H1 (cell line): ENCODE measurements around the gene AKR1C8. TPM values are rescaled to one million over a fixed set of nuclear protein-coding genes. Genes with fewer than 3 reads are reported as not detected.

Source experiments
- BRCA1 ChIP-seq: IDR thresholded peaks from 2 replicates; pipeline ENCODE4 v1.6.1; 2012; ENCODE audit warnings: low read depth, low read length, improper control_type of control experiment
- CTBP2 ChIP-seq: IDR thresholded peaks from 2 replicates; pipeline ENCODE4 v1.7.0; 2011; ENCODE audit warnings: borderline replicate concordance, mild to moderate bottlenecking, moderate library complexity, mixed read lengths, low read length; ENCODE audit not compliant: insufficient read depth, insufficient read length
- KDM4A ChIP-seq: IDR thresholded peaks from one replicate; pipeline ENCODE4 v1.7.1; 2012; ENCODE audit warnings: low read depth, mild to moderate bottlenecking, moderate library complexity, low read length, inconsistent platforms; ENCODE audit not compliant: severe bottlenecking
- RNF2 ChIP-seq: fragments of 200-900, 300-1000 bp; sonication (generic); IDR thresholded peaks from 2 replicates; pipeline ENCODE4 v1.7.1; 2016; ENCODE audit warnings: borderline replicate concordance, low read depth, mild to moderate bottlenecking, antibody characterized with exemption, low read length; ENCODE audit not compliant: poor library complexity, severe bottlenecking; ENCODE audit errors: missing control alignments
- TCF12 ChIP-seq: IDR thresholded peaks from 2 replicates; pipeline ENCODE4 v1.6.1; 2011; ENCODE audit warnings: low read depth, mild to moderate bottlenecking, low read length
- ZNF274 ChIP-seq: IDR thresholded peaks from 2 replicates; pipeline ENCODE4 v1.7.0; 2012; ENCODE audit warnings: low read length, borderline replicate concordance; ENCODE audit errors: extremely low read depth
- polyA plus RNA-seq, 7 experiments: library from polyadenylated mRNA; depleted of rRNA in 3 of 7; stranded (reverse) in 5 of 7; unstranded in 2 of 7; fragments of >200 nt in 5 of 7; fragments of 200-250 nt in 2 of 7; gene quantifications; 1 replicate in 5 of 7; 2 replicates in 1 of 7; 4 replicates in 1 of 7; pipeline versions ENCODE4 v1.2.1 to v1.2.3, GENCODE V29; 2011 to 2013; ENCODE audit warnings: missing spikeins in 2 of 7, mixed read lengths in 2 of 7
- total RNA-seq: library from RNA; stranded (reverse); fragmentation: NEBNext Ultra II Directional; extraction: Animal tissue kit (Norgen Biotek cat#: 25700); gene quantifications from 2 replicates; pipeline ENCODE4 v1.2.1, GENCODE V29; 2021
- TF ChIP-seq, protein P1 (sequence below), 3 experiments: IDR thresholded peaks; 1 replicate in 2 of 3; 2 replicates in 1 of 3; pipeline versions ENCODE4 v1.5.1 to v1.6.1; 2011; ENCODE audit warnings: low read length in 3 of 3, mild to moderate bottlenecking in 3 of 3, inconsistent platforms in 2 of 3, low read depth in 1 of 3, moderate library complexity in 1 of 3; ENCODE audit not compliant: insufficient read depth in 1 of 3; ENCODE audit errors: control extremely low read depth in 1 of 3

The AKR1C8 gene
- total and polyA plus RNA-seq, 2 of the 8 experiments (the other 6 are each of a cell fraction or from before 2014, with no cell fraction given) = not detected

DNA sequence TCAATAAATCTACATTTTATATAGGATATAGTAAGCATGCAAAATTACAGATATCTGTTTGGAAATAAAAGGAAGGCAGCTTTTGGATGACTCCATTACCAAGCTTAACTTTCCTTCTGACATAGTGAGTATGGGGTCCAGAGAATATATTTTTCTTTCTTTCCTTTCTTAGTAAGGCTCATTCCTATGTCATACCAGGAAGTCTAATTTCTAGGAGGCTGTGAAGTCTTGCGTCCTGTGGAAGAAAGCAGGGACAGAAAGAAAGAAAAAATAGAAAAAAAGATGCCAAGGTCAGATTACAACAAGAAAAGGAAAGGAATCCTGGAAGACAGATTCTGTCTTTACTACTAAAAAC lies 36.3 kb downstream of the AKR1C8 start (continued):
- TF ChIP-seq, protein P1, sequence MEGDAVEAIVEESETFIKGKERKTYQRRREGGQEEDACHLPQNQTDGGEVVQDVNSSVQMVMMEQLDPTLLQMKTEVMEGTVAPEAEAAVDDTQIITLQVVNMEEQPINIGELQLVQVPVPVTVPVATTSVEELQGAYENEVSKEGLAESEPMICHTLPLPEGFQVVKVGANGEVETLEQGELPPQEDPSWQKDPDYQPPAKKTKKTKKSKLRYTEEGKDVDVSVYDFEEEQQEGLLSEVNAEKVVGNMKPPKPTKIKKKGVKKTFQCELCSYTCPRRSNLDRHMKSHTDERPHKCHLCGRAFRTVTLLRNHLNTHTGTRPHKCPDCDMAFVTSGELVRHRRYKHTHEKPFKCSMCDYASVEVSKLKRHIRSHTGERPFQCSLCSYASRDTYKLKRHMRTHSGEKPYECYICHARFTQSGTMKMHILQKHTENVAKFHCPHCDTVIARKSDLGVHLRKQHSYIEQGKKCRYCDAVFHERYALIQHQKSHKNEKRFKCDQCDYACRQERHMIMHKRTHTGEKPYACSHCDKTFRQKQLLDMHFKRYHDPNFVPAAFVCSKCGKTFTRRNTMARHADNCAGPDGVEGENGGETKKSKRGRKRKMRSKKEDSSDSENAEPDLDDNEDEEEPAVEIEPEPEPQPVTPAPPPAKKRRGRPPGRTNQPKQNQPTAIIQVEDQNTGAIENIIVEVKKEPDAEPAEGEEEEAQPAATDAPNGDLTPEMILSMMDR (IDR thresholded peaks at IDR 0.05; ENCODE audit: control extremely low read depth in 1 of 3, insufficient read depth in 1 of 3, low read depth in 1 of 3, low read length in 3 of 3) = no peak
- no peak for TF ChIP-seq KDM4A
- no peak for TF ChIP-seq ZNF274
- no peak for TF ChIP-seq CTBP2
- TF ChIP-seq RNF2 = no peak
- no peak for TF ChIP-seq TCF12
- TF ChIP-seq BRCA1 = no peak
